Endodermal cell (in vitro differentiated cells): ENCODE results near the gene KIF12. TPM values are rescaled to one million over a fixed set of nuclear protein-coding genes. Genes with fewer than 3 reads are reported as not detected.
"Not testable (repeated sequence)": the region's sequence is repeated elsewhere in the genome, so short reads cannot be mapped to it uniquely, and the experiment has no call there.

Experiments used
- DNase-seq: peaks from one replicate; pipeline ENCODE4 v3.0.0-alpha.2; 2017
- H3K27ac ChIP-seq: 2 replicates; pipeline ENCODE4 v1.5.1; 2013; ENCODE audit warnings: mild to moderate bottlenecking, low read depth, low read length, moderate library complexity
- H3K27me3 ChIP-seq: 2 replicates; pipeline ENCODE4 v1.6.1; 2013; ENCODE audit warnings: mild to moderate bottlenecking, low read length, moderate library complexity; ENCODE audit not compliant: insufficient read depth, control insufficient read depth, poor library complexity, severe bottlenecking
- H3K36me3 ChIP-seq: 2 replicates; pipeline ENCODE4 v1.7.0; 2013; ENCODE audit warnings: mild to moderate bottlenecking, low read length, moderate library complexity; ENCODE audit not compliant: control insufficient read depth, insufficient read depth
- H3K4me1 ChIP-seq: one replicate; pipeline ENCODE4 v1.7.0; 2013; ENCODE audit warnings: low read length; ENCODE audit not compliant: control insufficient read depth, insufficient read depth
- H3K4me3 ChIP-seq: 2 replicates; pipeline ENCODE4 v1.5.1; 2013; ENCODE audit warnings: mild to moderate bottlenecking, low read length, moderate library complexity
- H3K9ac ChIP-seq: 2 replicates; pipeline ENCODE4 v1.6.1; 2013; ENCODE audit warnings: mild to moderate bottlenecking, low read length, moderate library complexity; ENCODE audit not compliant: poor library complexity, severe bottlenecking; ENCODE audit errors: extremely low read depth
- H3K9me3 ChIP-seq: 2 replicates; pipeline ENCODE4 v1.6.1; 2013; ENCODE audit warnings: mild to moderate bottlenecking, low read length, moderate library complexity; ENCODE audit not compliant: control insufficient read depth
- H3K27ac Mint-ChIP-seq: 2 replicates; pipeline ENCODE4 v1.8.0; 2020; ENCODE audit warnings: mixed read lengths
- H3K27me3 Mint-ChIP-seq: 2 replicates; pipeline ENCODE4 v1.8.0; 2021; ENCODE audit warnings: mild to moderate bottlenecking, mixed read lengths; ENCODE audit not compliant: insufficient read depth
- H3K36me3 Mint-ChIP-seq: 2 replicates; pipeline ENCODE4 v1.8.0; 2020; ENCODE audit warnings: low read depth, mixed read lengths
- H3K4me1 Mint-ChIP-seq: 2 replicates; pipeline ENCODE4 v1.8.0; 2020; ENCODE audit warnings: mixed read lengths
- H3K4me3 Mint-ChIP-seq: 2 replicates; pipeline ENCODE4 v1.8.0; 2020; ENCODE audit warnings: mild to moderate bottlenecking, moderate library complexity, mixed read lengths
- H3K9me3 Mint-ChIP-seq: 2 replicates; pipeline ENCODE4 v1.8.0; 2020; ENCODE audit warnings: mild to moderate bottlenecking, mixed read lengths
- WGBS, 2 experiments: methylation state at CpG; one replicate each; pipeline versions ENCODE4 v1.1.5 to v1.1.7; 2013; ENCODE audit warnings: missing lambda C conversion rate in 2 of 2, mixed read lengths in 1 of 2; ENCODE audit not compliant: insufficient coverage in 1 of 2, insufficient read length in 1 of 2; 5-methylcytosine and 5-hydroxymethylcytosine counted together
- total RNA-seq, 2 donors: library from RNA; stranded (reverse); fragmentation: NEBNext Ultra II Directional in 1 of 2; extraction: Animal tissue kit (Norgen Biotek cat#: 25700) in 1 of 2; gene quantifications; 2 replicates in 1 of 2; 3 replicates in 1 of 2; pipeline ENCODE4 v1.2.1, GENCODE V29; 2021
- TF ChIP-seq, protein P1 (sequence below): fragments of 200-600 bp; sonication (generic); conservative IDR thresholded peaks from 2 replicates; pipeline ENCODE4 v1.5.0; 2021; ENCODE audit warnings: antibody characterized with exemption, mild to moderate bottlenecking

KIF12 gene
- total RNA-seq, 2 donors from 2014 or later, result 11.4 to 16.3 TPM

DNA sequence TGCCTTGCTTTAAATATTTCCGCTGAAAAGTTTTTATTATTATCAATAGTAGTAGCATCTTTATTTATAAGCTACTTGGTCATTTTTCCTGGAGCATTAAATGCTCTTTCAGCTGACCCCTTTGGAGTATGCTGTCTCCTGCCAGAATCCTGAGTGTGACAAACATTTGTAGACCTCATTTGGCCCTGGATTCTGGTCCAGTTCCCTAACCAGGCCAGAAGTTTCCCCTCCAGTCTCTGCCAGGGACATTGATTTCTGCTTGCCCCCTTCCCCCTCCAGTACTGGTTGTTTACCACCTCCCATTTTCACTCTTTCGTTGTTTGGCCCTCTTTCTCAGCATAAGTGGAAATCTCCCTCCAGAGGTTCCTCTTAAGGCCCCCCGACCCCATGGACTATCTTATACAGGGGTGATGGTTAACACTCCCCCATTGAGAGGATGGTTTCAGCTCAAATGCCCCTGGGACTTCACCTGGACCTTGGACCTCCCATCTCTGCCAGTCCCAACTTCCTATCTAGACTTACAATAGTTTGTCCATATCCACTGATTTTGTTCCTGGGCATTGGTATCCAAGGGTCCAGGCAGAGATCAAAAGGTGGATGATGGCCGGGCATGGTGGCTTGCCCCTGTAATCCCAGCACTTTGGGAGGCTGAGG, 31.7 kb upstream of the KIF12 start:
- H3K4me3 ChIP-seq, result no peak overlapping the region
- Mint-ChIP-seq H3K27ac (no peak overlapping the region), H3K9me3 (no peaks in the 10 kb centered on the region), H3K27me3 (peaks cover 16% of the 10 kb centered on the region), H3K4me1 (peaks cover 6% of the 10 kb centered on the region), H3K36me3 (no peaks in the 10 kb centered on the region), H3K4me3 (no peak overlapping the region)
- H3K27ac ChIP-seq, result no peak overlapping the region
- H3K4me1 ChIP-seq, result no peaks in the 10 kb centered on the region
- H3K9me3 ChIP-seq, result no peaks in the 10 kb centered on the region
- TF ChIP-seq, protein P1, sequence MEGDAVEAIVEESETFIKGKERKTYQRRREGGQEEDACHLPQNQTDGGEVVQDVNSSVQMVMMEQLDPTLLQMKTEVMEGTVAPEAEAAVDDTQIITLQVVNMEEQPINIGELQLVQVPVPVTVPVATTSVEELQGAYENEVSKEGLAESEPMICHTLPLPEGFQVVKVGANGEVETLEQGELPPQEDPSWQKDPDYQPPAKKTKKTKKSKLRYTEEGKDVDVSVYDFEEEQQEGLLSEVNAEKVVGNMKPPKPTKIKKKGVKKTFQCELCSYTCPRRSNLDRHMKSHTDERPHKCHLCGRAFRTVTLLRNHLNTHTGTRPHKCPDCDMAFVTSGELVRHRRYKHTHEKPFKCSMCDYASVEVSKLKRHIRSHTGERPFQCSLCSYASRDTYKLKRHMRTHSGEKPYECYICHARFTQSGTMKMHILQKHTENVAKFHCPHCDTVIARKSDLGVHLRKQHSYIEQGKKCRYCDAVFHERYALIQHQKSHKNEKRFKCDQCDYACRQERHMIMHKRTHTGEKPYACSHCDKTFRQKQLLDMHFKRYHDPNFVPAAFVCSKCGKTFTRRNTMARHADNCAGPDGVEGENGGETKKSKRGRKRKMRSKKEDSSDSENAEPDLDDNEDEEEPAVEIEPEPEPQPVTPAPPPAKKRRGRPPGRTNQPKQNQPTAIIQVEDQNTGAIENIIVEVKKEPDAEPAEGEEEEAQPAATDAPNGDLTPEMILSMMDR, result no peak
- H3K27me3 ChIP-seq, result no peaks in the 10 kb centered on the region
- 82 to 95% methylated on average over 1 to 4 of the region's 4 CpGs for WGBS, 2 experiments
- H3K36me3 ChIP-seq, result no peaks in the 10 kb centered on the region
- H3K9ac ChIP-seq, result no peak overlapping the region
- no peak for DNase-seq

DNA sequence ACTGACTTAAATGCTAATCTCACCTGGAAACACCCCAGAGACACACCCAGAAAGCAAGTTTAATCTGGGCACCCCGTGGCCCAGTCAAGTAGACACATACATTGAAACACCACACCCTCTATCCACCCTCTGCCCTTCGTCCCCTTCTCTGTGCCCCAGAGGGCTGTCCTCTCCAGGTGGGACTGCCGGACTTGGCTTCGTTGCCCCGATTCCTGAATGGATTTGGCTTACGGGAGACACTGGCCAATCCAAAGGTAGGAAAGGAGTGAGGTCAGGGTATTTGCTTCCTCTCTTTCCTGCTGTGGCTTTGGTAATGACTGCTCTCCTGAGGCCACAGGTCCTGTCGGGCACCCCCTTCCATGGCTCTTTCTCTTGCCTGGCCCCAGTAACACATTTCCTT, 31.0 kb upstream of the KIF12 start:
- H3K36me3 ChIP-seq, result no peaks in the 10 kb centered on the region
- H3K27ac Mint-ChIP-seq, result no peak overlapping the region
- H3K4me3 Mint-ChIP-seq, result no peak overlapping the region

DNA sequence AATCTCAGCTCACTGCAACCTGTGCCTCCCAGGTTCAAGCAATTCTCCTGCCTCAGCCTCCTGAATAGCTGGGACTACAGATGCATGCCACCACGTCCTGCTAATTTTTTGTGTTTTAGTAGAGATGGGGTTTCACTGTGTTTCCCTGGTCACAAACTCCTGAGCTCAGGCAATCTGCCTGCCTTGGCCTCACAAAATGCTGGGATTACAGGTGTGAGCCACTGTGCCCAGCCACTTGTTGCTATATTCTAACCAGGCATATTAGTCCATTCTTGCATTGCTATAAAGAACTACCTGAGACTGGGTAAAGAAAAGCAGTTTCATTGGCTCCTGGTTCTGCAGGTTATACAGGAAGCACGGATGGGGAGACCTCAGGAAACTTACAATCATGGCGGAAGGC, 29.7 kb upstream of the KIF12 start:
- H3K4me1 ChIP-seq, DNase-seq, H3K27me3 ChIP-seq, H3K9ac ChIP-seq, H3K4me3 Mint-ChIP-seq, H3K9me3 ChIP-seq, H3K27ac ChIP-seq, H3K27ac Mint-ChIP-seq, H3K9me3 Mint-ChIP-seq, H3K36me3 ChIP-seq, H3K4me3 ChIP-seq, H3K36me3 Mint-ChIP-seq: not testable (repeated sequence)
- WGBS, 2 experiments, result 90 to 94% methylated on average over 2 to 3 of the region's 3 CpGs
- peaks cover 10% of the 10 kb centered on the region for H3K27me3 Mint-ChIP-seq
- H3K4me1 Mint-ChIP-seq, result peaks cover 22% of the 10 kb centered on the region

More for the DNA sequence above, 31.0 kb upstream of the KIF12 start:
- H3K9ac ChIP-seq, result no peak overlapping the region
- no peak for DNase-seq
- no peaks in the 10 kb centered on the region for H3K9me3 ChIP-seq
- WGBS, 2 experiments, result 83% methylated on average over 7 of the region's 7 CpGs; no CpG with 5 or more reads in 1 of the 2 experiments
- no peaks in the 10 kb centered on the region for H3K9me3 Mint-ChIP-seq
- no peaks in the 10 kb centered on the region for H3K36me3 Mint-ChIP-seq
- peaks cover 12% of the 10 kb centered on the region for H3K27me3 Mint-ChIP-seq
- TF ChIP-seq, protein P1, result no peak
- H3K4me1 ChIP-seq, result no peaks in the 10 kb centered on the region
- peaks cover 10% of the 10 kb centered on the region for H3K4me1 Mint-ChIP-seq
- no peak overlapping the region for H3K4me3 ChIP-seq
- H3K27me3 ChIP-seq, result no peaks in the 10 kb centered on the region
- H3K27ac ChIP-seq, result no peak overlapping the region
